Renal cortex interstitium (tissue), 11 donors: ENCODE results near the gene C12orf60. TPM values are rescaled to one million over a fixed set of nuclear protein-coding genes. Genes with fewer than 3 reads are reported as not detected.

ENCODE experiments used
- DNase-seq, 11 donors: peaks; one replicate each; pipeline ENCODE4 v3.0.0-alpha.2; 2013; ENCODE audit warnings: low read depth in 9 of 11, low spot score in 4 of 11; ENCODE audit errors: extremely low read depth in 1 of 11
- polyA plus RNA-seq, 3 donors: library from polyadenylated mRNA; unstranded; fragments of 120-200 nt; gene quantifications; one replicate each; pipeline ENCODE4 v1.2.1, GENCODE V29; 2013; ENCODE audit not compliant: insufficient read length in 3 of 3

Gene C12orf60
- polyA plus RNA-seq, 3 donors: 4.4 to 5.3 (median 4.8) TPM

- DNase-seq: no peak
Measured at GRCh38 chr12:14824012-14824634, 20.7 kb downstream of the C12orf60 start.

GRCh38 chr12:14825256-14825655, 21.8 kb downstream of the C12orf60 start:
- no peak for DNase-seq

- no peak for DNase-seq
Measured at GRCh38 chr12:14826491-14826890, 23.0 kb downstream of the C12orf60 start.

GRCh38 chr12:14827043-14827442, 23.6 kb downstream of the C12orf60 start:
- DNase-seq: no peak

GRCh38 chr12:14828892-14829291, 25.4 kb downstream of the C12orf60 start:
- DNase-seq: no peak

- no peak for DNase-seq
Measured at GRCh38 chr12:14833336-14833735, 29.9 kb downstream of the C12orf60 start.

GRCh38 chr12:14833952-14834351, 30.5 kb downstream of the C12orf60 start:
- no peak for DNase-seq

- DNase-seq: no peak
Measured at GRCh38 chr12:14834509-14834908, 31.0 kb downstream of the C12orf60 start.

- DNase-seq: no peak
Measured at GRCh38 chr12:14836336-14837210, 33.1 kb downstream of the C12orf60 start.

- DNase-seq: no peak
Measured at GRCh38 chr12:14839262-14839661, 35.8 kb downstream of the C12orf60 start.

- DNase-seq: no peak
Measured at GRCh38 chr12:14840616-14841015, 37.1 kb downstream of the C12orf60 start.

GRCh38 chr12:14841761-14842160, 38.3 kb downstream of the C12orf60 start:
- peak in 3 of 11 donors; percentile 20 to 29 (median 23) for DNase-seq

- no peak for DNase-seq
Measured at GRCh38 chr12:14842315-14842714, 38.8 kb downstream of the C12orf60 start.

- no peak for DNase-seq
Measured at GRCh38 chr12:14843425-14843887, 40.0 kb downstream of the C12orf60 start, which contains the start of gene ART4. Gene ART4 (minus strand): TSS chr12:14843526. CDS start chr12:14843113, 413 bp downstream.

GRCh38 chr12:14844401-14844800, 40.9 kb downstream of the C12orf60 start:
- no peak for DNase-seq

GRCh38 chr12:14845350-14845750, 41.9 kb downstream of the C12orf60 start:
- peak in 8 of 11 donors; percentile 51 to 70 (median 60) for DNase-seq

- DNase-seq: no peak
Measured at GRCh38 chr12:14846042-14846587, 42.6 kb downstream of the C12orf60 start.

GRCh38 chr12:14846876-14847580, 43.6 kb downstream of the C12orf60 start:
- no peak for DNase-seq

- no peak for DNase-seq
Measured at GRCh38 chr12:14849661-14850060, 46.2 kb downstream of the C12orf60 start.
